K562 (cell line): Measurements from ENCODE around the gene SHF.

ENCODE experiments used
- BRD4 ChIP-seq: fragments of 200-600 bp; sonication (generic); IDR thresholded peaks from 2 replicates; pipeline ENCODE4 v1.6.1; 2017; ENCODE audit warnings: inconsistent platforms
- CREBBP ChIP-seq: IDR thresholded peaks from one replicate; pipeline ENCODE4 v1.6.1; 2012; ENCODE audit warnings: low read depth, mild to moderate bottlenecking, control low read depth, inconsistent platforms, low read length
- CTBP1 ChIP-seq: fragments of 450-650 bp; IDR thresholded peaks from 2 replicates; pipeline ENCODE4 v1.6.1; 2016; ENCODE audit warnings: borderline replicate concordance
- FOXA1 ChIP-seq: fragments of 450-650 bp; IDR thresholded peaks from 2 replicates; pipeline ENCODE4 v1.6.1; 2016; ENCODE audit warnings: mild to moderate bottlenecking, borderline replicate concordance
- FOXJ3 ChIP-seq: sonication (generic); formaldehyde crosslinking; IDR thresholded peaks from 2 replicates; pipeline ENCODE4 v1.4.0; 2020; ENCODE audit warnings: mild to moderate bottlenecking, missing genetic modification reagents
- MAZ ChIP-seq, 2 experiments: fragments of 450-650 bp in 1 of 2; sonication (generic) in 1 of 2; formaldehyde crosslinking; IDR thresholded peaks in 1 of 2; conservative IDR thresholded peaks in 1 of 2; 2 replicates each; pipeline versions ENCODE4 v1.4.0 to v1.5.0; 2020; ENCODE audit warnings: mild to moderate bottlenecking in 1 of 2, missing genetic modification reagents in 1 of 2
- PML ChIP-seq: IDR thresholded peaks from 2 replicates; pipeline ENCODE4 v1.6.1; 2012; ENCODE audit warnings: low read length, inconsistent platforms
- POLR2AphosphoS5 ChIP-seq: IDR thresholded peaks from 2 replicates; pipeline ENCODE4 v1.6.1; 2011; ENCODE audit warnings: mild to moderate bottlenecking, low read depth, low read length, moderate library complexity; ENCODE audit not compliant: control insufficient read depth, insufficient read depth
- RBM39 ChIP-seq: fragments of 200-400 bp; formaldehyde crosslinking; optimal IDR thresholded peaks from 2 replicates; pipeline ENCODE3; 2018; ENCODE audit warnings: low read depth, low read length
- SIX5 ChIP-seq, 2 experiments: IDR thresholded peaks; 2 replicates each; pipeline ENCODE4 v1.6.1; 2011; ENCODE audit warnings: low read length in 2 of 2, borderline replicate concordance in 1 of 2, low read depth in 1 of 2, mild to moderate bottlenecking in 1 of 2, moderate library complexity in 1 of 2; ENCODE audit not compliant: insufficient read depth in 1 of 2
- ZNF668 ChIP-seq: fragments of 250-450 bp; sonication (Bioruptor Pico); IDR thresholded peaks from 2 replicates; pipeline ENCODE4 v1.8.0; 2022; ENCODE audit warnings: mild to moderate bottlenecking, inconsistent platforms
- TF ChIP-seq, protein P1 (sequence below): sonication (generic); formaldehyde crosslinking; IDR thresholded peaks from 2 replicates; pipeline ENCODE4 v1.8.0; 2022; ENCODE audit warnings: mild to moderate bottlenecking, low read depth, missing genetic modification reagents
- TF ChIP-seq, protein P2 (sequence below), 3 experiments: IDR thresholded peaks in 2 of 3; conservative IDR thresholded peaks in 1 of 3; 2 replicates each; pipeline ENCODE4 v1.5.1; 2011 to 2012; ENCODE audit warnings: low read length in 3 of 3, mild to moderate bottlenecking in 3 of 3, control low read depth in 2 of 3, improper control_type of control experiment in 1 of 3, inconsistent platforms in 1 of 3, low read depth in 1 of 3, mixed read lengths in 1 of 3, moderate library complexity in 1 of 3; ENCODE audit not compliant: insufficient read depth in 2 of 3
- TF ChIP-seq, protein P3 (sequence below): fragments of 200-400 bp; formaldehyde crosslinking; IDR thresholded peaks from 2 replicates; pipeline ENCODE4 v1.6.1; 2017; ENCODE audit warnings: mild to moderate bottlenecking, low read depth, low read length, moderate library complexity

DNA sequence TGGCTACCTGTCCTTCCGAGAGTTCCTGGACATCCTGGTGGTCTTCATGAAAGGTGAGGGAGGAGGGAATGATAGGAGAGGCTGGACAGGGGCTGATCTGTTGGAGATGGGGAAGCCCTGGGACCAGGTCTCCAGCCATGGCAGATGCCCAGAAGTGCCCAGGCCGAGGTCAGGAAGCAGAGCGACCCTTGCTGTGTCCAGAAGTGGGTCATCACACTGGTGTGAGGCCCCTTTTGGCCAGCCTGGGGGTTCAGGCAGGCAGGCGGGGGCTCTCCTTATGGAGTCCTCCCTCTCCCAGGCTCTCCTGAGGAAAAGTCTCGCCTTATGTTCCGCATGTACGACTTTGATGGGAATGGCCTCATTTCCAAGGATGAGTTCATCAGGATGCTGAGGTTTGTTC lies 40.2 kb downstream of the SHF start:
- TF ChIP-seq, protein P1, sequence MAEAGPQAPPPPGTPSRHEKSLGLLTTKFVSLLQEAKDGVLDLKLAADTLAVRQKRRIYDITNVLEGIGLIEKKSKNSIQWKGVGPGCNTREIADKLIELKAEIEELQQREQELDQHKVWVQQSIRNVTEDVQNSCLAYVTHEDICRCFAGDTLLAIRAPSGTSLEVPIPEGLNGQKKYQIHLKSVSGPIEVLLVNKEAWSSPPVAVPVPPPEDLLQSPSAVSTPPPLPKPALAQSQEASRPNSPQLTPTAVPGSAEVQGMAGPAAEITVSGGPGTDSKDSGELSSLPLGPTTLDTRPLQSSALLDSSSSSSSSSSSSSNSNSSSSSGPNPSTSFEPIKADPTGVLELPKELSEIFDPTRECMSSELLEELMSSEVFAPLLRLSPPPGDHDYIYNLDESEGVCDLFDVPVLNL (CRISPR knock-in tag), result no peak
- TF ChIP-seq, protein P2, sequence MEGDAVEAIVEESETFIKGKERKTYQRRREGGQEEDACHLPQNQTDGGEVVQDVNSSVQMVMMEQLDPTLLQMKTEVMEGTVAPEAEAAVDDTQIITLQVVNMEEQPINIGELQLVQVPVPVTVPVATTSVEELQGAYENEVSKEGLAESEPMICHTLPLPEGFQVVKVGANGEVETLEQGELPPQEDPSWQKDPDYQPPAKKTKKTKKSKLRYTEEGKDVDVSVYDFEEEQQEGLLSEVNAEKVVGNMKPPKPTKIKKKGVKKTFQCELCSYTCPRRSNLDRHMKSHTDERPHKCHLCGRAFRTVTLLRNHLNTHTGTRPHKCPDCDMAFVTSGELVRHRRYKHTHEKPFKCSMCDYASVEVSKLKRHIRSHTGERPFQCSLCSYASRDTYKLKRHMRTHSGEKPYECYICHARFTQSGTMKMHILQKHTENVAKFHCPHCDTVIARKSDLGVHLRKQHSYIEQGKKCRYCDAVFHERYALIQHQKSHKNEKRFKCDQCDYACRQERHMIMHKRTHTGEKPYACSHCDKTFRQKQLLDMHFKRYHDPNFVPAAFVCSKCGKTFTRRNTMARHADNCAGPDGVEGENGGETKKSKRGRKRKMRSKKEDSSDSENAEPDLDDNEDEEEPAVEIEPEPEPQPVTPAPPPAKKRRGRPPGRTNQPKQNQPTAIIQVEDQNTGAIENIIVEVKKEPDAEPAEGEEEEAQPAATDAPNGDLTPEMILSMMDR (IDR thresholded peaks at IDR 0.05 in 2 of 3, conservative IDR thresholded peaks at IDR 0.05 in 1 of 3; ENCODE audit: insufficient read depth in 2 of 3, low read depth in 1 of 3, low read length in 3 of 3), result no peak
- no peak for TF ChIP-seq MAZ (CRISPR knock-in tag; conservative IDR thresholded peaks at IDR 0.05 in 1 of 2, IDR thresholded peaks at IDR 0.05 in 1 of 2)
- TF ChIP-seq BRD4, result no peak
- TF ChIP-seq FOXJ3 (CRISPR knock-in tag), result no peak
- TF ChIP-seq CTBP1, result no peak
- TF ChIP-seq RBM39, result no peak
- no peak for TF ChIP-seq ZNF668 (CRISPR knock-in tag)
- TF ChIP-seq, protein P3, sequence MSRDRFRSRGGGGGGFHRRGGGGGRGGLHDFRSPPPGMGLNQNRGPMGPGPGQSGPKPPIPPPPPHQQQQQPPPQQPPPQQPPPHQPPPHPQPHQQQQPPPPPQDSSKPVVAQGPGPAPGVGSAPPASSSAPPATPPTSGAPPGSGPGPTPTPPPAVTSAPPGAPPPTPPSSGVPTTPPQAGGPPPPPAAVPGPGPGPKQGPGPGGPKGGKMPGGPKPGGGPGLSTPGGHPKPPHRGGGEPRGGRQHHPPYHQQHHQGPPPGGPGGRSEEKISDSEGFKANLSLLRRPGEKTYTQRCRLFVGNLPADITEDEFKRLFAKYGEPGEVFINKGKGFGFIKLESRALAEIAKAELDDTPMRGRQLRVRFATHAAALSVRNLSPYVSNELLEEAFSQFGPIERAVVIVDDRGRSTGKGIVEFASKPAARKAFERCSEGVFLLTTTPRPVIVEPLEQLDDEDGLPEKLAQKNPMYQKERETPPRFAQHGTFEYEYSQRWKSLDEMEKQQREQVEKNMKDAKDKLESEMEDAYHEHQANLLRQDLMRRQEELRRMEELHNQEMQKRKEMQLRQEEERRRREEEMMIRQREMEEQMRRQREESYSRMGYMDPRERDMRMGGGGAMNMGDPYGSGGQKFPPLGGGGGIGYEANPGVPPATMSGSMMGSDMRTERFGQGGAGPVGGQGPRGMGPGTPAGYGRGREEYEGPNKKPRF, result no peak
- TF ChIP-seq SIX5 (IDR thresholded peaks at IDR 0.05; ENCODE audit: borderline replicate concordance in 1 of 2, insufficient read depth in 1 of 2, low read depth in 1 of 2, low read length in 2 of 2), result no peak
- no peak for TF ChIP-seq CREBBP
- no peak for TF ChIP-seq FOXA1
- TF ChIP-seq POLR2AphosphoS5, result no peak
- no peak for TF ChIP-seq PML
